GM23248 (cell line): ENCODE measurements around the gene PPP2R2B.

Experiments
- EZH2 ChIP-seq: fragments of 200-600 bp; sonication (generic); IDR thresholded peaks from 2 replicates; pipeline ENCODE4 v1.6.1; 2018; ENCODE audit warnings: antibody characterized with exemption, mild to moderate bottlenecking; ENCODE audit not compliant: insufficient read depth, poor library complexity, severe bottlenecking
- EZH2phosphoT487 ChIP-seq: fragments of 200-600 bp; sonication (generic); IDR thresholded peaks from 2 replicates; pipeline ENCODE4 v1.6.1; 2018; ENCODE audit warnings: antibody characterized with exemption, moderate library complexity, mild to moderate bottlenecking, low read depth; ENCODE audit not compliant: insufficient read depth

- TF ChIP-seq EZH2phosphoT487, result no peak
- no peak for TF ChIP-seq EZH2
These were observed 338.1 kb downstream of the PPP2R2B start for GRCh38 chr5:146540414-146540813.
